Measurements from ENCODE around the gene VKORC1L1. TPM values are rescaled to one million over a fixed set of nuclear protein-coding genes. Genes with fewer than 3 reads are reported as not detected.
"Not testable (repeated sequence)": the region's sequence is repeated elsewhere in the genome, so short reads cannot be mapped to it uniquely, and the experiment has no call there.

Gene VKORC1L1
- total RNA-seq, 1 donor from 2014 or later = 33.9 TPM

GRCh38 chr7:65896279-65896870 lies 23.5 kb downstream of the VKORC1L1 start:
- TF ChIP-seq CTCF (conservative IDR thresholded peaks at IDR 0.05) = no peak
- H3K27ac Mint-ChIP-seq (ENCODE audit: unreplicated experiment) = no peak overlapping the region
- peaks cover 10% of the 10 kb centered on the region for H3K36me3 Mint-ChIP-seq (ENCODE audit: low read depth)
- H3K9me3 Mint-ChIP-seq = no peaks in the 10 kb centered on the region
- DNase-seq (ENCODE audit: low read depth, low spot score) = no peak
- no peaks in the 10 kb centered on the region for H3K27me3 Mint-ChIP-seq (ENCODE audit: low read depth)
- H3K4me1 Mint-ChIP-seq = peaks cover 4% of the 10 kb centered on the region
- no peak overlapping the region for H3K4me3 Mint-ChIP-seq

- H3K4me3 Mint-ChIP-seq; H3K27ac Mint-ChIP-seq (ENCODE audit: unreplicated experiment); H3K27me3 Mint-ChIP-seq (ENCODE audit: low read depth); H3K4me1 Mint-ChIP-seq; DNase-seq (ENCODE audit: low read depth, low spot score); H3K9me3 Mint-ChIP-seq: not testable (repeated sequence)
- H3K36me3 Mint-ChIP-seq (ENCODE audit: low read depth) = peaks cover 20% of the 10 kb centered on the region
Measured at GRCh38 chr7:65897289-65897688, 24.4 kb downstream of the VKORC1L1 start.

- H3K9me3 Mint-ChIP-seq; DNase-seq (ENCODE audit: low read depth, low spot score); H3K27me3 Mint-ChIP-seq (ENCODE audit: low read depth); H3K4me3 Mint-ChIP-seq; H3K27ac Mint-ChIP-seq (ENCODE audit: unreplicated experiment); H3K4me1 Mint-ChIP-seq: not testable (repeated sequence)
- H3K36me3 Mint-ChIP-seq (ENCODE audit: low read depth) = peaks cover 27% of the 10 kb centered on the region
Measured at GRCh38 chr7:65898677-65899447, 26.0 kb downstream of the VKORC1L1 start.

GRCh38 chr7:65902306-65902705 lies 29.4 kb downstream of the VKORC1L1 start:
- Mint-ChIP-seq H3K9me3 (peaks cover 15% of the 10 kb centered on the region), H3K27me3 (ENCODE audit: low read depth) (no peaks in the 10 kb centered on the region), H3K36me3 (ENCODE audit: low read depth) (peaks cover 35% of the 10 kb centered on the region), H3K27ac (ENCODE audit: unreplicated experiment) (no peak overlapping the region), H3K4me3 (no peak overlapping the region), H3K4me1 (peaks cover under 1% of the 10 kb centered on the region)
- no peak for TF ChIP-seq CTCF (conservative IDR thresholded peaks at IDR 0.05)
- no peak for DNase-seq (ENCODE audit: low read depth, low spot score)

GRCh38 chr7:65907501-65908198 lies 34.8 kb downstream of the VKORC1L1 start:
- no peak overlapping the region for H3K27ac Mint-ChIP-seq (ENCODE audit: unreplicated experiment)
- no peak for DNase-seq (ENCODE audit: low read depth, low spot score)
- peaks cover 12% of the 10 kb centered on the region for H3K36me3 Mint-ChIP-seq (ENCODE audit: low read depth)
- no peak overlapping the region for H3K4me3 Mint-ChIP-seq
- peaks cover 7% of the 10 kb centered on the region for H3K4me1 Mint-ChIP-seq
- peaks cover 8% of the 10 kb centered on the region for H3K9me3 Mint-ChIP-seq
- TF ChIP-seq CTCF (conservative IDR thresholded peaks at IDR 0.05) = no peak
- no peaks in the 10 kb centered on the region for H3K27me3 Mint-ChIP-seq (ENCODE audit: low read depth)

- no peak for TF ChIP-seq CTCF (conservative IDR thresholded peaks at IDR 0.05)
- Mint-ChIP-seq H3K4me1 (peaks cover 7% of the 10 kb centered on the region), H3K9me3 (peaks cover 5% of the 10 kb centered on the region), H3K4me3 (no peak overlapping the region), H3K27me3 (ENCODE audit: low read depth) (no peaks in the 10 kb centered on the region), H3K27ac (ENCODE audit: unreplicated experiment) (no peak overlapping the region), H3K36me3 (ENCODE audit: low read depth) (peaks cover 6% of the 10 kb centered on the region)
- no peak for DNase-seq (ENCODE audit: low read depth, low spot score)
Measured at GRCh38 chr7:65910237-65910636, 37.4 kb downstream of the VKORC1L1 start.

Data from neural crest cell (in vitro differentiated cells).